ENCODE results near the gene SLC25A11. TPM values are rescaled to one million over a fixed set of nuclear protein-coding genes. Genes with fewer than 3 reads are reported as not detected.

SLC25A11 gene
- total RNA-seq, 1 experiment from 2014 or later: 75.1 TPM

DNA sequence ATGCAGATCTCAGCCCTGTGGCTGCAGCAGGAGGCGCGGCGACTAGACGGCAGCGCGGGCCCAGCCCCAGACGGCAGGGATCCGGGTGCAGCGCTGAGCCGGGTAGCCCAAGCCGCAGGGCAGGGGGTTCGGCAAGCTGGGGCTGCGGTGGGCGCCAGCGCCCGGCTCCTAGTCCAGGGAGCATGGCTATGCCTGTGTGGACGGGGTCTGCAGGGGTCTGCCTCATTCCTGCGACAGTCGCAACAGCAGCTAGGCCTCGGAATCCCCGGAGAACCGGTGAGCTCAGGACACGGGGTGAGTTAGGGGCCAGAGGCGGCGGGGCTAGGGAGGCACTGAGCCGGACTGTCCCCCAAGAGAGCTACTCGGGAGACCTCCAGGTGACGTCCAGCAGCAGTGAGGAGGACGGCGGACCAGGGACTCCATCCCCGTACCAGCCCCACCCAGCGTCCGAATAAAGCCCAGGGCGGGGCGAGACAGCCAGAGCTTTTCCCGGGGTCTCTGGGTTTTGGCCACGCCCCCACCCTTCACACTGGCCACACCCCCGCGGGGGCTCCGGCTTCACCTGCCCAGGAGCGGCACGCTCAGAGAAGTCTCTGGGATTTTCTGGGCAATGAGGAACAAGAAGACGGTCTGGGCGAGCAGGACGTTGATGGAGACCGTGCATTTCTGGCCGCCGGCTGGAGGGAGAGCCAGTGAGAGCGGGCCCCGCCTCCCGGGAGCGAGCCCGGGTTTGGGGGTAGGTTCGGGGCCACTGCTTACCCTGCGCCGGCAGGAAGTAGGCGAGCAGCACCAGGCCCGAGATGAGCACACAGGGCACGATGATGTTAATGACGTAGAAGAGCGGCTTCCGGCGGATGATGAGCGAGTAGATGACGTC is 39.4 kb downstream of the SLC25A11 start:
- intact Hi-C loops (cut with micrococcal nuclease): no loop called here
- ATAC-seq (no peak), DNase-seq (ENCODE audit: low read depth, low spot score) (no peak)
- Histone ChIP-seq H3K36me3 (ENCODE audit: control insufficient read depth in 1 of 2, insufficient read depth in 2 of 2, low read length in 2 of 2) (peaks cover 4 to 11% of the 10 kb centered on the region in 2 experiments; a peak in 3 of 4 replicates), H3K9ac (ENCODE audit: low read length) (no peak overlapping the region), H3K9me2 (ENCODE audit: insufficient read depth) (no peaks in the 10 kb centered on the region), H3K9me3 (ENCODE audit: control insufficient read depth in 1 of 2, insufficient read depth in 1 of 2, low read depth in 1 of 2, low read length in 2 of 2) (no peaks in the 10 kb centered on the region), H3K27ac (ENCODE audit: low read depth, low read length) (no peak overlapping the region), H3K4me3 (replicated peaks in 1 of 2; ENCODE audit: low read depth in 1 of 2, low read length in 2 of 2) (no peak overlapping the region), H3K79me2 (ENCODE audit: insufficient read depth, low read length) (no peaks in the 10 kb centered on the region), H3K27me3 (ENCODE audit: insufficient read depth, low read length) (no peaks in the 10 kb centered on the region), H3K4me2 (ENCODE audit: low read length) (no peak overlapping the region), H4K20me1 (ENCODE audit: insufficient read depth) (no peaks in the 10 kb centered on the region), H2AFZ (ENCODE audit: low read depth, low read length, poor library complexity, severe bottlenecking) (no peak overlapping the region), H3K4me1 (ENCODE audit: control insufficient read depth in 1 of 2, insufficient read depth in 2 of 2, low read length in 2 of 2) (peaks cover 10 to 14% of the 10 kb centered on the region in 2 experiments)
- POLR2A ChIA-PET: no interaction called here
- CTCF ChIA-PET: interaction anchor here (1.0 kb wide), 1 partner anchor 110 kb away, joined by 3 read pairs; no protein-coding TSS in a partner anchor
- TF ChIP-seq EZH2phosphoT487 (IDR thresholded peaks at IDR 0.05; ENCODE audit: borderline replicate concordance): no peak
- no peak for TF ChIP-seq ZNF274 (IDR thresholded peaks at IDR 0.05; ENCODE audit: low read depth, low read length)
- no peak for TF ChIP-seq SP1 (IDR thresholded peaks at IDR 0.05; ENCODE audit: low read depth)
- no peak for TF ChIP-seq CBX3 (IDR thresholded peaks at IDR 0.05; ENCODE audit: low read depth)
- TF ChIP-seq POLR2A (IDR thresholded peaks at IDR 0.05; ENCODE audit: borderline replicate concordance, extremely low read depth, insufficient read depth, insufficient read length): no peak
- TF ChIP-seq SIN3A (IDR thresholded peaks at IDR 0.05; ENCODE audit: low read depth): no peak
- TF ChIP-seq TCF7L2 (IDR thresholded peaks at IDR 0.05; ENCODE audit: borderline replicate concordance, extremely low read depth, insufficient read depth, insufficient read length): no peak
- no peak for TF ChIP-seq REST (IDR thresholded peaks at IDR 0.05; ENCODE audit: low read depth)
- no peak for TF ChIP-seq FOSL1 (IDR thresholded peaks at IDR 0.05; ENCODE audit: low read depth)
- TF ChIP-seq, protein P1, sequence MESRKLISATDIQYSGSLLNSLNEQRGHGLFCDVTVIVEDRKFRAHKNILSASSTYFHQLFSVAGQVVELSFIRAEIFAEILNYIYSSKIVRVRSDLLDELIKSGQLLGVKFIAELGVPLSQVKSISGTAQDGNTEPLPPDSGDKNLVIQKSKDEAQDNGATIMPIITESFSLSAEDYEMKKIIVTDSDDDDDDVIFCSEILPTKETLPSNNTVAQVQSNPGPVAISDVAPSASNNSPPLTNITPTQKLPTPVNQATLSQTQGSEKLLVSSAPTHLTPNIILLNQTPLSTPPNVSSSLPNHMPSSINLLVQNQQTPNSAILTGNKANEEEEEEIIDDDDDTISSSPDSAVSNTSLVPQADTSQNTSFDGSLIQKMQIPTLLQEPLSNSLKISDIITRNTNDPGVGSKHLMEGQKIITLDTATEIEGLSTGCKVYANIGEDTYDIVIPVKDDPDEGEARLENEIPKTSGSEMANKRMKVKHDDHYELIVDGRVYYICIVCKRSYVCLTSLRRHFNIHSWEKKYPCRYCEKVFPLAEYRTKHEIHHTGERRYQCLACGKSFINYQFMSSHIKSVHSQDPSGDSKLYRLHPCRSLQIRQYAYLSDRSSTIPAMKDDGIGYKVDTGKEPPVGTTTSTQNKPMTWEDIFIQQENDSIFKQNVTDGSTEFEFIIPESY (IDR thresholded peaks at IDR 0.05; ENCODE audit: extremely low read depth, insufficient replicate concordance, low read length): no peak
- no peak for TF ChIP-seq YY1 (IDR thresholded peaks at IDR 0.05; ENCODE audit: extremely low read depth, insufficient replicate concordance, low read depth, low read length)
- TF ChIP-seq ELF1 (IDR thresholded peaks at IDR 0.05; ENCODE audit: borderline replicate concordance, low read depth): no peak
- TF ChIP-seq JUND (IDR thresholded peaks at IDR 0.05): no peak
- no peak for TF ChIP-seq ZFX (IDR thresholded peaks at IDR 0.05)
- TF ChIP-seq EZH2 (IDR thresholded peaks at IDR 0.05): no peak
- no peak for TF ChIP-seq MAX (IDR thresholded peaks at IDR 0.05)
- no TSS peak for BruUV-seq (replicated peaks)
- RAD21 ChIA-PET (ENCODE audit: low non-redundant PET in 1 of 2, low total read pairs in 2 of 2, uncharacterized antibody in 2 of 2, unreplicated experiment in 2 of 2): no interaction called here
